Heart right ventricle (tissue), 16 donors: ENCODE measurements around the gene CDR2. TPM values are rescaled to one million over a fixed set of nuclear protein-coding genes. Genes with fewer than 3 reads are reported as not detected.

ENCODE experiments used
- ATAC-seq, 8 donors: fragments of 200-7000 bp; cut with Tn5 transposase; one replicate each; pipeline ENCODE4 v1.9.1; 2020; ENCODE audit warnings: mild to moderate bottlenecking in 8 of 8, moderate library complexity in 8 of 8, moderate number of reproducible peaks in 1 of 8
- DNase-seq, 2 donors: peaks; one replicate each; pipeline ENCODE4 v3.0.0-alpha.2; 2020
- H3K27ac ChIP-seq, 10 donors: fragments of 200-600 bp; sonication (generic) in 2 of 10; one replicate each; pipeline versions ENCODE4 v1.5.0 to v1.8.0; 2020 to 2022; ENCODE audit warnings: mild to moderate bottlenecking in 3 of 10
- H3K27me3 ChIP-seq, 7 donors: fragments of 200-600 bp; one replicate each; pipeline ENCODE4 v1.8.0; 2021 to 2022; ENCODE audit warnings: mild to moderate bottlenecking in 2 of 7
- H3K36me3 ChIP-seq, 9 donors: fragments of 200-600 bp; sonication (generic) in 1 of 9; one replicate each; pipeline versions ENCODE4 v1.5.0 to v1.8.0; 2020 to 2022; ENCODE audit warnings: mild to moderate bottlenecking in 2 of 9
- H3K4me1 ChIP-seq, 9 donors: fragments of 200-600 bp; sonication (generic) in 1 of 9; one replicate each; pipeline versions ENCODE4 v1.5.0 to v1.8.0; 2020 to 2022; ENCODE audit warnings: mild to moderate bottlenecking in 4 of 9
- H3K4me3 ChIP-seq, 10 donors: fragments of 200-600 bp; sonication (generic) in 2 of 10; one replicate each; pipeline versions ENCODE4 v1.5.0 to v1.8.0; 2020 to 2022; ENCODE audit warnings: mild to moderate bottlenecking in 7 of 10, moderate library complexity in 2 of 10
- H3K9me3 ChIP-seq, 11 donors: fragments of 200-600 bp in 10 of 11; sonication (generic) in 2 of 11; one replicate each; pipeline versions ENCODE4 v1.5.0 to v1.8.0; 2013 to 2022; ENCODE audit warnings: mild to moderate bottlenecking in 2 of 11, control low read depth in 1 of 11, moderate library complexity in 1 of 11
- CTCF ChIP-seq, 9 donors: fragments of 200-600 bp; sonication (generic) in 2 of 9; IDR thresholded peaks; one replicate each; pipeline versions ENCODE4 v1.5.0 to v1.8.0; 2021 to 2022; ENCODE audit warnings: antibody characterized with exemption in 9 of 9, mild to moderate bottlenecking in 5 of 9, moderate library complexity in 1 of 9
- WGBS, 2 donors: extraction: QIAGEN DNeasy Blood & Tissue Kit; methylation state at CpG; one replicate each; pipeline ENCODE4 v1.1.7; 2013; ENCODE audit warnings: inconsistent platforms in 1 of 2; 5-methylcytosine and 5-hydroxymethylcytosine counted together
- intact Hi-C, 10 donors: fragments of 100-400 bp; cut with DNase I; formaldehyde crosslinking; loops; one replicate each; pipeline versions ENCODE4 v1.11.1 to v1.14.2; 2022
- polyA plus RNA-seq, 2 donors: library from polyadenylated mRNA; stranded (reverse); fragments of 200-250 nt; gene quantifications; one replicate each; pipeline ENCODE4 v1.2.3, GENCODE V29; 2013
- total RNA-seq, 10 donors: library from RNA; stranded (reverse); fragmentation: NEBNext Ultra II Directional in 3 of 10; extraction: Animal tissue kit (Norgen Biotek cat#: 25700) in 3 of 10; gene quantifications; one replicate each; pipeline versions ENCODE4 v1.2.1 to v1.2.4, GENCODE V29; 2021 to 2023
- donor health status: Arrhythmogenic right ventricular cardiomyopathy.
- donor health status: ischemic (EF 13 %, LVEDD 7.1; RV severe dilation, severe dysfunction).
- donor health status: healthy with polysubstance abuse.
- donor health status: DM: no; HTN: yes; CAD: no.
- donor health status: DM: no; HTN: no; CAD: no.
- donor health status: ischemic (EF 25% LVEDD 6.9; RV normal size, moderate dysfunction).
- donor health status: ischemic (EF 25% LVEDD 5.7; RV mildly dilated, moderate dysfunction).
- donor health status: healthy.
- donor health status: DM: yes; HTN: yes; CAD: no.
- donor health status: Ischemic cardiomyopathy.
- donor health status: ischemic (EF 35%, LVEDD 5.7; RV mildly dilated, moderate dysfunction).
- donor health status: nonischemic (EF 11% LVEDD 7.7; RV severe dilation, severe dysfunction).
- donor health status: DM: yes; HTN: yes; CAD: no.
- donor health status: PGD.
- donor health status: ischemic (EF 29% LVEDD 5.4; RV normal size, mild dysfunction).
- donor health status: nonischemic (EF 23%, LVEDD 6.1; RV moderate dilation, normal function).

Gene CDR2
- total and polyA plus RNA-seq, 12 donors, result 4.2 to 8.4 (median 6.9) TPM

- Histone ChIP-seq H3K36me3 (peaks cover 0 to 74% (median 13%) of the 10 kb centered on the region in 9 donors), H3K27me3 (no peaks in the 10 kb centered on the region), H3K9me3 (no peaks in the 10 kb centered on the region), H3K4me1 (peaks cover 0 to 12% (median 0%) of the 10 kb centered on the region in 9 donors), H3K4me3 (no peak overlapping the region), H3K27ac (no peak overlapping the region)
- intact Hi-C loops, result no loop called here
- no peak for ATAC-seq
- TF ChIP-seq CTCF (IDR thresholded peaks at IDR 0.05), result no peak
- WGBS, 2 donors, result 85 to 88% methylated on average over 8 of the region's 8 CpGs
- no peak for DNase-seq
Measured at GRCh38 chr16:22360963-22361659, 13.3 kb downstream of the CDR2 start.

GRCh38 chr16:22359679-22360078 lies 14.7 kb downstream of the CDR2 start:
- ATAC-seq, result no peak
- TF ChIP-seq CTCF (IDR thresholded peaks at IDR 0.05), result no peak
- H3K9me3 ChIP-seq, result no peaks in the 10 kb centered on the region

GRCh38 chr16:22358000-22358399 lies 16.4 kb downstream of the CDR2 start:
- 86 to 92% methylated on average over 1 of the region's 1 CpG for WGBS, 2 donors
- no peak for TF ChIP-seq CTCF (IDR thresholded peaks at IDR 0.05)
- H3K27me3 ChIP-seq, result no peaks in the 10 kb centered on the region
- H3K27ac ChIP-seq, result peak overlapping the region in 1 of 10 donors; percentile 74
- peaks cover 0 to 41% (median 8%) of the 10 kb centered on the region in 9 donors for H3K4me1 ChIP-seq
- peaks cover 0 to 57% (median 7%) of the 10 kb centered on the region in 9 donors for H3K36me3 ChIP-seq
- intact Hi-C loops, result no loop called here
- no peak for DNase-seq
- H3K9me3 ChIP-seq, result no peaks in the 10 kb centered on the region
- ATAC-seq, result peak in 1 of 8 donors; percentile 16
- no peak overlapping the region for H3K4me3 ChIP-seq

More at GRCh38 chr16:22359679-22360078, 14.7 kb downstream of the CDR2 start:
- peaks cover 0 to 68% (median 13%) of the 10 kb centered on the region in 9 donors for H3K36me3 ChIP-seq
- H3K4me1 ChIP-seq, result peaks cover 0 to 24% (median 0%) of the 10 kb centered on the region in 9 donors
- H3K27me3 ChIP-seq, result no peaks in the 10 kb centered on the region
- H3K4me3 ChIP-seq, result no peak overlapping the region
- H3K27ac ChIP-seq, result no peak overlapping the region
- no peak for DNase-seq
- intact Hi-C loops, result no loop called here

- WGBS, 2 donors, result 70 to 75% methylated on average over 1 of the region's 1 CpG
- H3K4me1 ChIP-seq, result peaks cover 0 to 45% (median 8%) of the 10 kb centered on the region in 9 donors
- no peak for TF ChIP-seq CTCF (IDR thresholded peaks at IDR 0.05)
- H3K27ac ChIP-seq, result peak overlapping the region in 1 of 10 donors; percentile 74
- H3K36me3 ChIP-seq, result peaks cover 0 to 55% (median 3%) of the 10 kb centered on the region in 9 donors
- no peaks in the 10 kb centered on the region for H3K27me3 ChIP-seq
- ATAC-seq (no peak), DNase-seq (no peak)
- H3K9me3 ChIP-seq, result no peaks in the 10 kb centered on the region
- no peak overlapping the region for H3K4me3 ChIP-seq
- intact Hi-C loops, result no loop called here
Measured at GRCh38 chr16:22357635-22357971, 16.8 kb downstream of the CDR2 start.
